Measurements from ENCODE around the gene PTPRCAP. TPM values are rescaled to one million over a fixed set of nuclear protein-coding genes. Genes with fewer than 3 reads are reported as not detected.

PTPRCAP gene
- total RNA-seq, 1 donor from 2014 or later = 2.5 TPM

DNA sequence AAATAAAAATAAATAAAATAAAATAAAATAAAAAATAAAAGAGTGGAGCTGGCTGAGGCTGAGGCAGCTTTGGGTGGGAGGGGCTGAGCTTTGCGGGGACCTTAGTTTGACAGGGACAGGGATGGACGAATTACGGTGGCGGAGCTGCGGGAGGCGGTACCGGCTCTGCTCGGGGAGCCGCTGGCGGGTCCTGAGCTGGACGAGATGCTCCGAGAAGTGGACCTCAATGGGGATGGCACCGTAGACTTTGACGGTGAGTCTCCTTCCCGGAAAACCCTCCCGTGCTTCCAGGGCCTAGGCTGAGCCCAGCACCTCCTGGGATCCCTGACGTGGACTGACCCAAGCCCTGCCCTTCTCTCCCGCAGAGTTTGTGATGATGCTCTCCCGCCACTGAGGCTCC lies 20.8 kb upstream of the PTPRCAP start:
- peaks cover 4% of the 10 kb centered on the region for H3K27me3 ChIP-seq (ENCODE audit: control insufficient read depth, insufficient read depth, low read length)
- TF ChIP-seq, protein P1, sequence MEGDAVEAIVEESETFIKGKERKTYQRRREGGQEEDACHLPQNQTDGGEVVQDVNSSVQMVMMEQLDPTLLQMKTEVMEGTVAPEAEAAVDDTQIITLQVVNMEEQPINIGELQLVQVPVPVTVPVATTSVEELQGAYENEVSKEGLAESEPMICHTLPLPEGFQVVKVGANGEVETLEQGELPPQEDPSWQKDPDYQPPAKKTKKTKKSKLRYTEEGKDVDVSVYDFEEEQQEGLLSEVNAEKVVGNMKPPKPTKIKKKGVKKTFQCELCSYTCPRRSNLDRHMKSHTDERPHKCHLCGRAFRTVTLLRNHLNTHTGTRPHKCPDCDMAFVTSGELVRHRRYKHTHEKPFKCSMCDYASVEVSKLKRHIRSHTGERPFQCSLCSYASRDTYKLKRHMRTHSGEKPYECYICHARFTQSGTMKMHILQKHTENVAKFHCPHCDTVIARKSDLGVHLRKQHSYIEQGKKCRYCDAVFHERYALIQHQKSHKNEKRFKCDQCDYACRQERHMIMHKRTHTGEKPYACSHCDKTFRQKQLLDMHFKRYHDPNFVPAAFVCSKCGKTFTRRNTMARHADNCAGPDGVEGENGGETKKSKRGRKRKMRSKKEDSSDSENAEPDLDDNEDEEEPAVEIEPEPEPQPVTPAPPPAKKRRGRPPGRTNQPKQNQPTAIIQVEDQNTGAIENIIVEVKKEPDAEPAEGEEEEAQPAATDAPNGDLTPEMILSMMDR (IDR thresholded peaks at IDR 0.05; ENCODE audit: insufficient read depth, low read length, poor library complexity, severe bottlenecking) = no peak
- no peak for DNase-seq (ENCODE audit: low read depth)
- H3K4me3 ChIP-seq (ENCODE audit: low read depth, low read length) = no peak overlapping the region
- H3K36me3 ChIP-seq (ENCODE audit: control insufficient read depth, insufficient read depth, low read length) = no peaks in the 10 kb centered on the region

DNA sequence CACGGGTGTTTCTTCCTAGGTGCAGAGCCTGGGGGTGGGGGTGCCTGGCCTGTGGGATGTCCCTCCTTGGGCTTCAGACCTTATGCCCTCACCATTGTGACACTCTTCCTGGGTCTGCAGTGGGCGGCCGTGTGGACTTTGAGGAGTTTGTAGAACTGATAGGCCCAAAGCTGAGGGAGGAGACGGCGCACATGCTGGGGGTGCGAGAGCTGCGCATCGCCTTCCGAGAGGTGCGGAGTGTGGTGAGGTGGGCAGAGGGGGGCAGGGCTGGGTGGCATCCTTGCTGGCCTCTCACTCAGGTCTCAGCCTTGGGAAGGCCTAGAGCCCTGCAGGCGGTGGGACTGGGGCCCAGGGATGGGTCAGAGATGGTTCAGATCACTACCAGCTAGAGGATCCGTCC lies 20.0 kb upstream of the PTPRCAP start:
- H3K36me3 ChIP-seq (ENCODE audit: control insufficient read depth, insufficient read depth, low read length) = no peaks in the 10 kb centered on the region
- DNase-seq (ENCODE audit: low read depth) = no peak
- TF ChIP-seq, protein P1 (IDR thresholded peaks at IDR 0.05; ENCODE audit: insufficient read depth, low read length, poor library complexity, severe bottlenecking) = no peak

DNA sequence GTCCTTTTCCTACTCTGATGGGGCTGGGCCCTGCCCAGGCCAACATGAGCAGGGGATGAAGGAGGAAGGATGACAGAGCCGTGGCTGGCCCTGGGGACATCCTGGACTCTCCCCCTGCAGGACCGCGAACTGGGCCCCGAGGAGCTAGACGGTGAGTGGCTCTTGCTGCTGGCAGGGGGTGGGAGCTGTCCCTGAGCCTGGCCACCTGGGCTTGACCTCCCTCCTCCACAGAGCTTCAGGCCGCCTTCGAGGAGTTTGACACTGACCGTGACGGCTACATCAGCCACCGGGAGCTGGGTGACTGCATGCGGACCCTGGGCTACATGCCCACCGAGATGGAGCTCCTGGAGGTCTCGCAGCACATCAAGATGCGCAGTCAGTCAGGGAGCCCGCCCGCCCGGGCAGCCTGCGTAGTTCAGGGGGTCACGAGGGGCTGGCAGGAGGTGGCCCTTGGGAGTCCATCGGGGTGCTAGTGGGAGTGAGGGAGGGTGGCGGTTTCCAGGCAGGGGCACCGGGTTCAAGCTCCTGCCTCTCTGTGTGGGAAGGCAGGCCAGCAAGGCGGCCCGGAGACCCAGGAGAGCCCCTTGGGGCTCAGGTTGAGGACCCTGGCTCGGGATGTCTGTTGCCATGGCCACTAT lies 18.7 kb upstream of the PTPRCAP start:
- no peak overlapping the region for H3K4me3 ChIP-seq (ENCODE audit: low read depth, low read length)
- TF ChIP-seq, protein P1 (IDR thresholded peaks at IDR 0.05; ENCODE audit: insufficient read depth, low read length, poor library complexity, severe bottlenecking) = no peak
- no peak for DNase-seq (ENCODE audit: low read depth)
- H3K36me3 ChIP-seq (ENCODE audit: control insufficient read depth, insufficient read depth, low read length) = no peaks in the 10 kb centered on the region
- H3K27me3 ChIP-seq (ENCODE audit: control insufficient read depth, insufficient read depth, low read length) = peaks cover 4% of the 10 kb centered on the region

More for the DNA sequence above, 20.0 kb upstream of the PTPRCAP start:
- Histone ChIP-seq H3K4me3 (ENCODE audit: low read depth, low read length) (no peak overlapping the region), H3K27me3 (ENCODE audit: control insufficient read depth, insufficient read depth, low read length) (peaks cover 4% of the 10 kb centered on the region)

DNA sequence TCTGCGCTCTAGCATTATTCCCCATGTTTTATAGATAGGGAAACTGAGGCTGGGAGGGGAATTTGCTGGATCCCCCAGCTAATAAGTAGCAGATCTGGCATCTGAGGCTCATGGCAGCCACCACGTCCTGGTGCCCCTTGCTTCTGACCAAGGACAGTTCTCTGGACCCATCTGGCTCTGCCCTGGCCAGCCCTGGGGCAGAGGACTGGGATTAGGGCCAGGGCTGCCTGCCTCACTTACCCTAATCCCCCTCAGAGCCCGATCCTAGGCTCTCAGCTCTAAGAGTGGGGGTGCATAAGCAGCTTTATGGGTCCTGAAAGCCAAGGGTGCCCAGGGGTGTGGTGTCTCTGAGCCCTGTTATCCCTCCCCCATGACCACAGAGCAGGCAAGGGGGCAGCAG lies 17.6 kb upstream of the PTPRCAP start, which contains the start of gene CABP4:
TSS of gene CABP4 (plus strand) at position 301 of the 400 bp plus-strand sequence. CDS start at position 371, 70 bp downstream.
- TF ChIP-seq, protein P1 (IDR thresholded peaks at IDR 0.05; ENCODE audit: insufficient read depth, low read length, poor library complexity, severe bottlenecking) = no peak
- Histone ChIP-seq H3K4me3 (ENCODE audit: low read depth, low read length) (no peak within 1 kb of the TSS), H3K27me3 (ENCODE audit: control insufficient read depth, insufficient read depth, low read length) (peaks cover 4% of the 10 kb centered on the region), H3K36me3 (ENCODE audit: control insufficient read depth, insufficient read depth, low read length) (no peaks in the 10 kb centered on the region)
- DNase-seq (ENCODE audit: low read depth) = no peak

DNA sequence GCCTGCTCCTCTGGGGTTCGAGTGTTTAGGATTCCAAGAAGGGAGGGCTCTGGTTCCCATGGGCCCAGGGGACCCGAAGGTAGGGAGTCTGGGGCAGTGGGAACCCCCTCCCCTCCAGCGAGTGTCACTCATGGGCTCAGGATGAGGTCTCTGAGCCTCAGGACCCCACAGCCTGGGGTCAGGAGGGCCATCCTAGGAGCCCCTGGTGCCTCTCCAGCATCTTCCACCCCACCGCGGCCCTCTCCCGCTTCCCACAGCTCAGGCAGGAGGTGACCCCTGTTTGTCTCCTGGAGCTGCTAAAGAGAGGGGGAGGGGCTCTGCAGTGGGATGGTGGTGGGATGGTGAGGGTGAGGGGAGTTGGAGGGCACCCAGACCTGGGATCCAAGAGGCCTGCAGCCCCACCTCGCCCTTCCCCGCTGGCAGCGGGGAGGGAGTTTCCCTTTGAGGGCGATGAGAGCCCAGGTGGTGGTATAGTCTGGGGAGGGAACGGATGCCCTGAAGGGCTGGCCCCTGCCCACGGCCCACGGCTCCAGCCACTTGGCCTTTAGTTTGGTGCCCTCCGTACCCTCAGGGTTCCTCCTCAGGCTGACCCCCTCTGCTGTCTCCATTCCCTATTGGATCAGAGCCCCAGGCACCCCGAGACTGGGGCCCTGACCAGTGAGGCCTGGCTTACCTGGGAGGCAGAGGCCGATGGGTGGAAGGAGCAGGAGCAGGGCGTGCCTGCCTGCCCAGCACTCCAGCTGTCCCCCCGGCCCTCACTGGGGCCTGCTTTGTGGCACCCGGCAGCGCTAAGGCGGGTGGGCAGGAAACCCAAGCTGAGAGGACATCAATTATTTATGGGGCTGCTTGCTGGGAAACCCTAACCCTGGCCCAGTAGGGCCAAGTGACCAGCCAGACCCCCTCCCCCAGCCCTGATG lies 16.6 kb upstream of the PTPRCAP start:
- no peak for DNase-seq (ENCODE audit: low read depth)
- TF ChIP-seq, protein P1 (IDR thresholded peaks at IDR 0.05; ENCODE audit: insufficient read depth, low read length, poor library complexity, severe bottlenecking) = no peak
- Histone ChIP-seq H3K27me3 (ENCODE audit: control insufficient read depth, insufficient read depth, low read length) (peaks cover 4% of the 10 kb centered on the region), H3K4me3 (ENCODE audit: low read depth, low read length) (no peak overlapping the region), H3K36me3 (ENCODE audit: control insufficient read depth, insufficient read depth, low read length) (no peaks in the 10 kb centered on the region)
